DMS79 (cell line): ENCODE data around the gene KLRF1.

Experiments used
- DNase-seq: peaks from one replicate; lab custom pipeline; 2025; lab: John Stamatoyannopoulos, UW

KLRF1 gene, protein sequence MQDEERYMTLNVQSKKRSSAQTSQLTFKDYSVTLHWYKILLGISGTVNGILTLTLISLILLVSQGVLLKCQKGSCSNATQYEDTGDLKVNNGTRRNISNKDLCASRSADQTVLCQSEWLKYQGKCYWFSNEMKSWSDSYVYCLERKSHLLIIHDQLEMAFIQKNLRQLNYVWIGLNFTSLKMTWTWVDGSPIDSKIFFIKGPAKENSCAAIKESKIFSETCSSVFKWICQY

DNA sequence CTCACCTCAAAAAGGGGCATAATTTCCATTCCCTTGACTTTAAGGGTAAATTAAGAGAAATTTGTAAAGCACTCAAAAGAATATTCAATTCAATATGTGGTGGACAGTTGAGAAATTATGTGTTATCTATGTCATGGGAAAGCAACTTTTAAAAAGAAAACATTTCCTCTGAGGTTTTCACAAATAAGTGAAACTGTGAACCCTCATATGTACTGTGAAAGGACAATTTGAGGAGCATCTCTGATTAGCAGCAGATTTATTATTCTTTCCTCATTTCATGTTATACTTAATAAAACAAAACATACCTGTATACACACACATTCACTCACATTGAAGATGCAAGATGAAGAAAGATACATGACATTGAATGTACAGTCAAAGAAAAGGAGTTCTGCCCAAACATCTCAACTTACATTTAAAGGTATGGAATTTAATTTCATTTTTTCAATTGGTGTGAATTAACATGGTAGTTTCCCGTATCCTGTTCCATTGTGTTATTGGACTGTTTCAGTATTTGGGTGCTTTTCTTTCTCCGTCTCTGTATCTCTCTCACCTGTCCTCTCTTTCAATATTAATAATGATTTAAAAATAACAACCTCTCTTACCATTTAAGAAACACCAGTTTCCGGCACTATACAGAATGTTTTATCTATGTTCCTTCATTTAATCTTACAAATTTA is at the start of gene KLRF1:
KLRF1 (plus strand) TSS at position 273 of the 680 bp plus-strand sequence; CDS start at position 337, 64 bp downstream.
- DNase-seq, result no peak

DNA sequence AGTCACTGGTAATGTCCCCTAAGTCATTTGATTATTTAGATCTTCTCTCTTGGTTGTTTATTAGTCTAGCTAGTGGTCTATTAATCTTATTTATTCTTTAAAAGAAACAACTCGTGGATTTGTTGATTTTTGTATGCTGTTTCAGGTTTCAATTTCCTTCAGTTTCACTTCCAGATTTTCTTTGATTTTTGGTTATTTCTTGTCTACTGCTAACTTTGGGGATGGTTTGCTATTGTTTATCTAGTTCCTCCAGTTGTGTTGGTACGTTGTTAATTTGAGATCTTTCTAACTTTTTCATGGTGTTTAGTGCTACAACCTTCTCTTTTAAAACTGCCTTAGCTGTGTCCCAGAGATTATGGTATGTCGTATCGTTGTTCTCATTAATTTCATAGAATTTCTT is 48.1 kb upstream of the KLRF1 start:
- DNase-seq, result no peak

DNA sequence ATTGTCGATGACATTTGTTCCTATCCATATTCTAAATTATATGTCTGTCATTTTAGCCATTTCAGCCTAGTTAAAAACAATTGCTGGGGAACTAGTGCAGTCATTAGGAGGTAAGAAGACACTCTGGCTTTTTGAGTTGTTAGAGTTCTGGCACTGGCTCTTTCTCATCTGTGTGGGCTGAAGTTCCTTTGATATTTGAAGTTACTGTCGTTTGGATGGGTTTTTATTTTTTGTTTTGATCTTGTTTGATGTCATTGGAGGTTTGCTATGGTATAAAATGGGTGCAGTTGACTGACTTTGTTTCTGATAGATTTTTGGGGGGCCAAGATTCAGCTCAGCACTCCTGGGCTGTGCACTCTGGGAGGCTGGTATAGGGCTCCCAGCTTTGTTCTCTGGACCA is 45.9 kb upstream of the KLRF1 start:
- no peak for DNase-seq

DNA sequence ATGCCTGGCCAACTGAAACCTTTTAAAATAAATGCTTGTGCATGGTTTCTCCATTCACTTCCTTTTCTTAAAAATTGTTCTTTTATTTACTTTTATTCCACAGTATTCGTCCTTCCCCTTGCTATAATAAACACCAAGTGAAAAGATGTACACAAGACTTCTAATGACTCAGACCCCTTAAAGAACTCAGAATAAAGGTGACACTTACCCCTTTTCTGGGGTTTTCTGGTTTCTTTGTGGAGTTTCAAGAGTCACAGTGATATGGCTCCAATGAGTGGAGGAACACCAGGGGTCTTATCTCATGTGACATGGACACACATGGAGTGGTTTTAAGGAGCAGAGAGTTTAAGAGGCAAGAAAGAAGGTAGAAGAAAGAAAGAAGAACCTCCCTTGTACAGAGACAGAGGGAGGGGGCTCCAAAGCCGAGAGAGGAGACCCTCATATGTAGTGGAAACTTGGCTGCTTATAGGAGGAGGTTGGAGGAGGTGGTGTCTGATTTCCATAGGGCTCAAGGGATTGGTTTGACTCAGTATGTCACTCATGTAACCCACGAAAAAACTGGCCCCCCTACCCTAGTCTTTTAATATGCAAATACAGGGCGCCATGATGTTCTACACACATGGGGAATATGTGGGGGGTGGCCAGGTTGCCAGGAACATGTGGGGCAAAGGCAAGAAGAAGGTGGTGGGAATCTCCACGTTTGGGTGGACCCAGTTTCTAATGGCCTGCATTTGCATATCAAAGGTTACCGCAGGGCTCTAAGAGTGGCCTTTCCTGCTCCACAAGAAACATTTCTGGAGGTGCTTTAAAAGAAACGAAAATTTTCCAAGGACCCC is 44.5 kb upstream of the KLRF1 start:
- DNase-seq, result no peak

DNA sequence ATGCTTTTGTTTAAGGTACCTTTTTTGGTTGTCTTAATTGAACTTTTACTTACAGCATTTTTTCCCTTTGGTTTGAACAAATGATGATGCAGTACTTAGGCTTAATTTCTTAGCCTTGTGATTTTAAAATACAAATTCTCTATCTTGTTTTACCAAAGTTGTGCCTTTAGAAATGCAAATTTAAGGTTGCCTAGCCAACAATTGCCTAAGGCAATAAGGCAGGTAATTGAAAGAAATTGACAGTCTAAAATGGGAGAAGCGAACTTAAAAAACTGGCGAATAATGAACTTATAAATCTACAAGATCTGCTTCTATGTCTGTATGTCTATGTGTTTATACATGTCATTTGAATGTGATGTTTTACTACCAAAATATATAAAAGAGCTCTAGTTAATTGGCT is 43.0 kb upstream of the KLRF1 start:
- no peak for DNase-seq

DNA sequence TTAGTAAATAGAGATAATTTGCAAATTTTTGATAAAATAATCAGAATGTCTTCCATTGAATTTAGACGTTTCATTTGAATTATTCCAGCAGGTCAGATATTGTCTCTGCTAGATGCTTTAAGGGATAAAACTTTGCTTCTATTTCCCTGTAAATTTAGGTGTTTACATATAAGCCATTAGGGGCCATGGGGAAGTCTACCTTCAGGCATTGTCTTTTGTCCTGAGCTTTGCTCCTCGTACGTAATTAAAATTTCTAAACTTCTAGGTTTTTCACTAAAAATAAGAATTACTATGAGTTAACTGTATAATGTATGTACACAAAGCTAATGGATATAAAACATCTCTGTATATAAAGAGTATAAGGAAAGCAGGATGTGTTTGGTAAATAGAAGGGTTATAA is 42.5 kb upstream of the KLRF1 start:
- DNase-seq, result no peak

DNA sequence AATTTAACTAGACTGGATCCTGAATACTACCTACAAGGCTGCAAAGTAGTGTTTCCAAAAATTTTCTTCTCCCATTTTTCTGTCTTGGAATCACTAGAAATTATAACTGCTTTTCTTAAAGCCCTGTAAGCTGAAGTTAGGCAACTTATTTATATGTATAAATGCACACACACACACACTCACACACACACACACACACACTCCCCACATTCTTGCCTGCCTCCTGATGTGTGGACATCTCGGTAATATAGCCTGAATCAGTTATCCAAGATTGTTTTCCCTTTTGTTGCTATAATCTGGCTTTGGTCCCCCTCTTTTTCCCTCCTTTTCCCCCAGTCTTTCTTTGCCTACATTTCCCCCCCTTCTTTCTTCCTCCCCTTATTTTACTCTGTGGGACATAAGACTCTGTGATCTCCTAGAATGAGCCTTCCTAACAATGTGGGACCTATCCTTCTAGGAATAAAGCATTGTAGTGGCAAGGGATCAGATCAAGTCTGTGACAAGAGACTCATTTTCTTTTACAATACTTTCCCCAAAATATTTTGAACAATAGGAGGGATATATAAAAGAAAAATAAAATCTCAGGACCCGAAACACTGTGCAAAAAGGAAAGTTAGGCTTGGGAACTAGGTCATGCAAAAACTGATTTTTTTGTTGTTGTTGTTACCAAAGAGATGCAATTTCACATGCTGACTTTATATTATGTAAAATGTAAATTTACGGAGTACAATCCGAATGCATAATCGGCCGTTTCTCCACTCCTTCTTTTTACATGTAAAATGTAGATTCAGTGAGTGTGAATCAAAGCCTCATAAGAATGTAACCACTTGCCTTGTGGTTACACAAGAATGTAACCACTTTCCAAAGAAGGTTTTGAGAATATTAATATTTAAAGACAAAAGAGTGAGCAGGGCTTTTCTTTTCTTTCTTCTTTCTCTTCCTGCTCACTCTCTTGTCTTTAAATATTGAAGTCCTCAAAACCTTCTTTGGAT is 40.3 kb upstream of the KLRF1 start:
- DNase-seq, result no peak

DNA sequence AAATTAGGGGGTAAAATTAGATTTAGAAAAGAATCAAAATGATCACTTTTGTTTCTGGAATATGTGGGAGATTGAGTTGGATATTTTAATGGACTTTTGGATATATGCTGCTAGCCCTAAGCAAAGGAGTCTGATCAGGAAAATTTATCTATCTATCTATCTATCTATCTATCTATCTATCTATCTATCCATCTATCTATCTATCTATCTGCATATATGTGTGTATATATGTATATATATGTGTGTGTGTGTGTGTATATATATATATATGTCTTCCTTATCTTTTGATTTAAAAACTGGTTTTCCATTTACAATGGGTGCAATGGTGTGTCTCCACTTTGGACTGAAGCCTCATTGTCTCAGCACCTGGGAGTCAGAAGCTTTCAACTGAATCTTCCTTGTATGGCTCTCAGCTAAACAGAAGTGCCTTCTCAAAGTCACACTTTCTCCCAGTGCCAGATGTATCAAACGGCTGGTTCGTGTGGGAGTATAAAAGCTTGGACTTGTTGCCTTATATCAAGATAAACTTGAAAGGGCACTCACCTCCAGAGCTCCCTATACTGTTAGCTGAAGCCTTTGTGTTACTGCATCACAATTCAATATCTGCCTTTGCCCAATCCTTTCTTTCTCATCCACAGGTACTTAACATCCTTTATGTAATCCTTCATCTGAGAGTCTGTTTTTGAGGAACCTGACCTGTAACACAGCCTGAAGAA is 34.9 kb upstream of the KLRF1 start:
- DNase-seq, result no peak

DNA sequence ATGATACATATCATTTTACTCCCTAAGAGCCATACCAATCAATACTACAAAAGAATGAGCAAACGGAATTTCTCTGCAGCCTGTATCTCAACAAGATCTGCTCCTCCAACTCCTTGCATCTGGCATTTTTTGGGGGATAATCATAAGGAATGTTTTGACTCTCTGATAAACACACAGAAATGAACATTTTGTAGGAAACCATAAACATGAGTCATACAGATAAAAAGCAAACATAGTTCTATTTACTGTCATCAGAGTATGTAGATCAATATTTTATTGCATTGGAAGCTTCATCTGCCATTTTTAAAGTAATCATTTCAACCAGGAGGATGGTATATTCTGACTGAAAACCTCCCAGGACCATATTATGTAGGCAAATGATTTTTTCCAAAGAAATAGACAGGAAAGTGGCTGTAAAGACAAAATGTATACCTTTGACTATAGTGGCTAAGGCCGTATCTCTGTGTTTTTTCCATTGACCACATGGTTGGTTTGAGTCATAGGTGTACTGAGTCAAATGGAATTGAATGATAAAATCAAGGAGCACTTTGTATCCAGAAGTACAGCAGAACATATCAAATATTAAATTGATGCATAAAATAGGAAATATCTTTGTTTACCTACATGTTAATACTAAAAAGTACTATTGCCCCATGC is 34.2 kb upstream of the KLRF1 start:
- DNase-seq, result no peak

DNA sequence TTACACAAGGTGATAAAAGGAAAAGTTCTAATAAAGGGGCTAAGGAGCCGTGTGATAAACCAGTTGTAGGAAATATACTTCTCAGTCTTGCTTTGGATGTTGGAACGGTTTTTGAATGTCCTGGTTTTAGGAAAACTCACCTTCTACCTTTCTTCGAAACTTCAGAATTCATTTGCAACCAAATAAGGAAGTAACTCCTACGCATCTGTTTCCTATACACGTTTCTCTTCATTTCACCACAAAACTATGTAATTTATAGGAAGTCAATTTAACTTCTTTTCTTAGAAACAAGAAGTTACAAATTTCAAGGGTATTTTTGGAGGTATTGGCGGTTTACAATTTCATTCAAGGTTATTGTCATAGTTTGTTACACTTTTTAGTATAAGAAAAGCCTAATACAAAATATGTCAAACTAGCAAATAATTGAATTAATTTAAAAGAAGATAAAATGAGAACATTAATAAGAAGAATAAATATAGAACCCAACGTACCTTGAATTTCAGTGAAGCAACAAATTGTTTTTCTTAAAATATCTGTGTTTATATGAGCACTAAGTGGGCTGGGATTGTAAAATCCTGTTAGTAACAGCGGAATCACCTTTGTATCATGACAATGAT is 33.4 kb upstream of the KLRF1 start:
- DNase-seq, result no peak

DNA sequence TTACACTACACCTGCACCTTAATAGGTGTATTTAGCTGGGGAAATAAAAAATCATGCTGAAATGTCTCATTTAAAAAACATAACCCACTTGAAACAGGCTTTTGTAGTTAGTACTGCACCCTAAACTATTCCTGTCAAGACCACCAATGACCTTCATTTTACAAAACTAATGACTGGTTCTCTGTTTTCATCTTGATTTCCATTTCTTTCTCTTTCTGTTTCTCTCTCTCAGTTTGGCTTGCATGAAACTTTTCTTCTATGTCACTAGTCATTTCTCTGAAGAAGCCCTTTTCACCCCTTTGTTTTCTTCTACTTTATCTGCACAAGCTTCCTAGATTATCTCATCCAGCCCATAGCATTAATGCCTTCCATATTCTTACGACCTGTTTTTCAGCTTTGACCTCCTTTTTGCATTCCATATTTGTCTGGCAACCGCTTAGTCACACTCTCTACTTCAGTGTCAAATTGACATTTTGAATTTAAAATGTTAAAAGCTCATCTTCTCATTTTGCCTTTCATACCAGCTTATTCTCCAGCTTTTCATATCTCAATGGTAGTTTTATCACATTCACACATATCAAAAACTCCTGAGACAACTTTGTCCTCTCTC is 32.7 kb upstream of the KLRF1 start:
- DNase-seq, result no peak

DNA sequence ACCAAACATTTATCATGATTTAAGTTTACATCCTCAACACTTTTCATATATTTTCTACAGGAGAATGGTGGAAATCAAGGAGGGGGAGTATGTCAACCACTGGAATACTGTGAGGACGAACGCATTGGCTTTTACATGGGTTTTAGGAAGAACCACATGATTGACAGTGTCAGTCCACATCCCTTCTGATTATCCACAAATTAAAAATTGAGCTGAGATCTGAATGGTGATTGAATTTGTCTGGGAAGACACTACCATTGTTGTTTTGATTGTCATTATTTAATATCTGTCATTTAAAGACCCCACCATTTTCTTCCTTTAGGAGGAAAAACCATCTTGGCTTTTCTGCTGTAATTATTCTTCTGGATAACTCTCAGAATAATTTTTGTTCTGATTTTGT is 31.3 kb upstream of the KLRF1 start:
- DNase-seq, result no peak

DNA sequence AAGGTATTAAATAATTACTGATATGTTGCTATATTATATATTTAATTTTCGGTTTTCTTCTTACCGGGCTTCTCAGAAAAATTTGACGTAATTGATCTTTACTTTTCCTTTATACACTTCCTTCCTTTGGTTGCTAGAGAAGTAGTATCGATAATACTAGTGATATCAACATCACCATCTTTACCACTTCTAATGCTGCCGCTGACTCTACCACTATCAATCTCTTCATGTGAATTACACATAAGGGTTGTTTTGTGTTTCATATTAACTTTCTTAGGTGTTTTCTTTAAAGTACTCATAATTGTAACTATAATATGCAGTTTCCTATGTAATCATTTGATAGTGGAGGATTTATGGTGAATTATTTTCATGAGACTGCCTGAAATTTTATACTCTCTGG is 30.9 kb upstream of the KLRF1 start:
- DNase-seq, result no peak

DNA sequence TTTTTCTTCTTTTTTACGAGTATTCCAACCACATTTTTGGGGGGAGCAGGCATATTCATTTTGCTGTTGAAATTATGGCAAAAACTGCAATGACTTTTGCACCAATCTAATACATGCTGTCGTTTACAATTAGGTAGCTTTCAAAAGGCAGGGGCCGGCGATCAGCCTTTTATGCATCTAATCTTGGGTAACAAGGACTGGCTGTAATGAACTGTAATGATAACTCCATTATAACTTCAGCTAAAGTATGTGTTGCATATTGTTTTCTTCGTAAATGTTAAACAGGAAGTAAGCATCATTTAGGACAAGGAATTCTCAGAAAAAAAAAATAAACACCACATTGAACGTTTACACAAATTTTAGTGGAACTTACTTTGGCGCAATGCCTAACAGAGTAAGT is 30.3 kb upstream of the KLRF1 start:
- DNase-seq, result no peak

DNA sequence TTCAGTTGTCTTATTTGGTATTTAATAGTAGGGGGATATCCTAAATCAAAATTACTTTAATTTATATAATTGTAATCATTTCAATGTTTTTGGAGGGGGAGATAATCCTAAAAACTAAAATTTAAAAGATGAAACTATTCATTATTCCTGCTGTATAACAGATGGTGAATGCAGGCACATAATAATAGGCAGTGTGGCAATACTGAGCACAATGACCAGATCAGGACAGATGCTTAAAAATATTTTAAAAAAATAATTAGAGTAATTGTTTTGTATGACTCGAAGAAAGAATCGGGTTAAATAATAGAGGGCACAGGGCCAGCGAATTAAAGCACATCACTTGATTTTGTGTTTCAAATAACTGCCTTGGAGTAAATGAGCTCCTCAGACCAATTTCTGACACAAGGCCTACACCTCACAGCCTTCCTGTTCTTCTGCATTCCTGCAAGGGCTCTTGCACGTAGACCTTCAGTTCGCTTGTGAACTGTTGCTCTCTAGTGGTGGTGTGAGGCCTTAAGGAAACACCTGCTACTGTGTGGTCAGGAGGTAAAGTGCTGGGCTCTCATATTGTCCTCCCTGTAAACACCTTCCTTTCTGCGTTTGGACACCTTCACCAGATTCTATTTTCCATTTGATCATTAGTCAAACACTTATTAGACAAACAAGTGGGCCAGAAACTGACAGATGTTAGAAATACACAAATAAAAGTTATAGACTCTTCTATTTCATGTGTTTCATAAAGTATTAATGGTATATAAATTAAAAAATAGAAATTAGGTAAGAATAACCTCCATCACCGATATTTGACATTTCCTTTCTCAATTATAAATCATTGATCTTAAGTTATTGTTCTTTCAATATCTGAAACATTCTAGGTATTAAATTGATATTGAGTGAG is 29.3 kb upstream of the KLRF1 start:
- no peak for DNase-seq

DNA sequence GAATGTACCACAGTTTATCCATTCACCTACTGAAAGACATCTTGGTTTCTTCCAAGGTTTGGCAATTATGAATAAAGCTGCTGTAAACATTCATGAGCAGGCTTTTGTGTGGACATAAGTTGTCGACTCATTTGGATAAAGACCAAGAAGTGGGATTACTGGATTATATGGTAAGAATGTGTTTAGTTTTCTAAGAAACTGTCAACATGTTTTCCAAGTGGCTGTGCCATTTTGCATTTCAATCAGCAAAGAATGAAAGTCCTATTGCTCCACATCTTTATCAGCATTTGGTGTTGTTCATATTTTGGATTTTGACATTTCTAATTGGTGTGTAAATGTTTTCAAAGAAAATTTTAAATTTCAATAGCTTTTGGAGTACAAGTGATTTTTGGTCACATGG is 27.3 kb upstream of the KLRF1 start:
- no peak for DNase-seq

DNA sequence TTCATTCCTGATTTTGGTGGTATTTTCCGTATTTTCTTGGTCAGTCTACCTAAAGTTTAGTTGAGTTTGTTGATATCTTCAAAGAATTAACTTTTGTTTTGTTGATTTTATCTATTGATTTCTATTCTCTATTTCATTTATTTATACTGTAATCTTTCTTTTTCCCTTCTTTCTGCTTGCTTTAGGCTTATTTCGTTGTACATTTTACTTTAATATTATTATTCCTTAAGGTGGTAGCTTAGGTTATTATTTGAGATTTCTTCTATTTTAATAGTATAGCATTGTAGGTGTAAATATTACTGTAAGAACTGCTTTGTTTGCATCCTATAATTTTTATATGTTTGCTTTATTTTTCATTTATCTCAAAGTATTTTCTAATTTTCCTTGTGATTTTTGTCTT is 21.4 kb upstream of the KLRF1 start:
- no peak for DNase-seq

DNA sequence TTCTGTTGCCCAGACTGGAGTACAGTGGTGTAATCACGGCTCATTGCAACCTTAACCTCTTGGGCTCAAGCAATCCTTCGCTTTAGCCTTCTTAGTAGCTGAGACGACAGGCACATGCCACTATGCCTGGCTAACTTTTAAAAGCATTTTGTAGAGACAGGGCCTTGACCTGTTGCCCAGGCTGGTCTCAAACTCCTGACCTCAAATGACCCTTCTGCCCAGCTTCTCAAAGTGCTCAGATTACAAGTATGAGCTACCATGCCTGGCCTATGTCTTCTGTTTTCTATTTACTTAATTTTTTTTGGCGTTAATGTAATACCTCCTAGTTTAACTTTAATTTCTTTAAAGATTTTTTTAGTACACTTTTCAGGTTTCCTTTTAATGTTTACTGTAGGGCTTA is 20.6 kb upstream of the KLRF1 start:
- no peak for DNase-seq

DNA sequence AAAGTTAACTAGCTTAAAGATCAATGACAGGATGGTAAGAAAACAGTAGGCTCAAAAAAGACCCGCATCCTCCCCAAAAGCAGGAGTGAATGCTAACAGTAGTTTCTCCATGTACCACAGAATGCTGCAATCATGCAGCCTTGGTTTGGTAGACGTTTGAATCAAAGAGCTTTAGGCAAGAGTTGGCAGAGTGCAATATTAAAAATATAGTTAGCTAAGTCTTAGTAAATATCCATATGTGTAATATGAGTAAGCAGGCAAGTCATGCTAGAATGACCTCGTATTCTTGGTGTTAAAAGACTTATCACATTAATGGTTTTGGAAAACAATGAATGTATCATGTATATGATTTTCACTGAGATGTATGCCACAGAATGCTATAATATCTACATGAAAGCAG is 18.8 kb upstream of the KLRF1 start:
- DNase-seq, result no peak
